GM18520 (cell line): ENCODE results near the gene CTIF.
"Not testable (repeated sequence)": the region's sequence is repeated elsewhere in the genome, so short reads cannot be mapped to it uniquely, and the experiment has no call there.

ENCODE experiments used
- ATAC-seq: cut with Tn5 transposase; IDR thresholded peaks from one replicate; pipeline ENCODE4 v1.9.1; 2021; ENCODE audit not compliant: unreplicated experiment

CTIF gene

DNA sequence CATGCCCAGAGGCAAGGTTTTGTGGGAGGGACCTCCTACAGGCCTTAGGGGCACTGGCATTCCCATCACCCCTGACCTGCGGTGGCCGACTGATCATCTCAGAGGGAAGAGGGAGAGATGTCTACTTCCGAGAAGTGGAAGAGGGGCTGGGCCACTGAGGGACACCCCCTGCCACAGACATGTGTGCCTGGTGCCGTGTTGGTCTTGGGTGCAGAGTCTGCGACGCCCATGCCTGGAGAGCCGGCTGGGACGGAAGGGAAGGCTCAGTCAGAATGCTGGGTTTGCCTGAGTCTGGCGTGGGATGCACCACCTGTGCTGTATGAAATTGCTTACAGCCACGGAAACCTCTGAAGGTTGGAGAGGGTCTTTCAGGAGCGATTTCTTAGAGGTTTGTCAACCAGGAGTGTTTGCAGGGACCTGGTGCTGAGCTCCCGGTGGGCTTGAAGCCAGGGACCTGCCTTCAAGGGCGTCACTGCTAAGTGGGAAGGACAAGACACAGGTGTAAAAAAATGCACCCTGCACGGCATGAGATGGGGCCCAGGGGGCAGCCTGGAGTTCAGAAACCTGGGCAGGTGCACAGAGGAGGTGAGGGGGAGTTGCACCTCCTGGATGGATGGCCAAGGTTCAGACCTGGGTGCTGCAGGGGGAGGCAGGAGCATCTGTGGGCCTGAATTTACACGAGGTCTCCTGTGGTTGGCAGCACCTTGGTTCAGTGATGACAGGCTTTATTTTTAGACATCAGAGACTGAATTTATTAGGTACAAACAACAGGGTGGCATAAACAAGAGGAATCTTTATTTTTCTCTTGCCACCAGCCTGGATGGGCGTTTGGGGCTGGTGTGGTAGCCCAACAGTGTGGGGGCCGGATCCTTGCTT, 100.3 kb downstream of the CTIF start:
- ATAC-seq = no peak

DNA sequence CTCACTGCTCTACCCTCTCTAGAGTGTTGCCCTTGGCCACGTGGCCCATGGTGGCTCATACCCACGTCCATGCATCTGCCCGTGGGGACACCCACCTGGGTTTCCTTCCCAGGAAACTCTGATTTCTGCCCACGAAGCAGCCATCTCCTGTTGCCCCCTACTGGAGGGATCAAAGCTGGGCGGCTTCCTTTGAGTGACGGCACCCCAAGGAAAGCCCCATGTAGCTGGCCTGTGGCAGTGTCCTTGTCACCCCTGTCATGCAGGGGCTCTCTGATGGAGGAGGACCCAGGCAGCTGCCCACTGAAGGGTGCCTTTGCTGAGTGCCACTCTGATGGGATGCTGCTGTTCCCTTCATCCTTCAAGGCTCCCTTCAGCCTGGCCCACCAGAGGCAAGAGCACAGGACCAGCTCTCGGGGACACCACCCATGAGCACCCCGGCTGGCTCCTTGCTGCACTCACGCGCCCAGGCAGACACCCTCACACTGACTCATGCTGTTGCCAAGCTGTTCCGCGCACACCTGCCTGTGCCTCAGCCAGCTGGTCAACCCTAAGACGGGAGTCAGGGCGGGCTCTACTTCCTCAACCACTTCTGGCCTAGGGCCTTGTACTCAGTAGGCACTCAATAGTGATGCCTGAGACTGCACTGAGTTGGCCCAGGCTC, 101.1 kb downstream of the CTIF start:
- no peak for ATAC-seq

DNA sequence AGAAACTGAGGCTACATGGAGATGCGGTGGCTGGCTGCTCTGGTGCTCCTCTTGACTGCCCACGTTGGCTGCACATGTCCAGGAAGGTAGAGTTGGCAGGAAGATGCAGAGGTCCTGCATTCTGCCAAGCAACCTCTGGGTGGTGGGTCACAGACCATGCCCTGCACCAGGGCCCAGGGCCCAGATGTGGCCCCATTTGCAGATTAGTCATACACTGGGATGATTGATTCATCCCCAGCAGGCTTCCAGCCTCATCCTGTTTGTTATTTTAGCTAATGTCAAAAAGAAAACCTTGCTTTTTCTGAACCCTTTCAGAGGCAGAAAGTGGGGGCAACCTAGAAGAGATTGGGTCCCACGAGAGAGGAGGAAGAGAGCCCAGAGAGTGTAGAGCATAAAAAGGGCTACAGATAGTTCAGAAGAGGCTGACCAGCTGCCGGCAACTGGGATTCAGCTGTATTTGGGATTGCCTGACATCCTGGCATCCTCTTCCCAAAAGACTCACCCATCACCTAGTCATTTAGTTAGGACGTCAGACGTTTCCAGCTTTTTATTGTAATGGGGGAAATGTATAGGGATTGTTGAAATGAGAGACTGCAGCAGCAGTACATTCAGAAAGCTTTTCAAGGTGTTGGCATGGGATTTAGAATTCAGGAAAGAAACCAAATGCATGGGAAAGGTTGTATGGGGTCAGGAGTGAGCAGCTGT, 101.9 kb downstream of the CTIF start:
- ATAC-seq = no peak

DNA sequence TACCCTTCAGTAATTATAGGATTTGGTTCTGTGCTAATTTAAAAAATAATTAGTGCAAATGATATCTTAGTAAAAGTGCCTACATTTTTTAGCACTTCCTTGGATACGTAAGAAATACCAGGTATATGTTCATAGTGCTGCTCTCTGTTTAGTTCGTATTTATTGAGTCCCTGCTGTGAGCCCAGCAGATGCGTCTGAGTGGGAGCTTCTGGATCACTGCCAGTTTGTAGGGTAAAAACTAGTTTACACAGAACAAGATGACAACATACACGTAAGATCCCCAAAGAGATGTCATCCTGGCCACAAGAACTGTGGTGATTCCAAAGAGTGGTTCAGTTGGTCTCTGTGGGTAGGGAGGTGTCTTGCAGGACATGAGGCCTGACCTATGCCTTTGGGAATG, 103.2 kb downstream of the CTIF start:
- ATAC-seq = no peak

DNA sequence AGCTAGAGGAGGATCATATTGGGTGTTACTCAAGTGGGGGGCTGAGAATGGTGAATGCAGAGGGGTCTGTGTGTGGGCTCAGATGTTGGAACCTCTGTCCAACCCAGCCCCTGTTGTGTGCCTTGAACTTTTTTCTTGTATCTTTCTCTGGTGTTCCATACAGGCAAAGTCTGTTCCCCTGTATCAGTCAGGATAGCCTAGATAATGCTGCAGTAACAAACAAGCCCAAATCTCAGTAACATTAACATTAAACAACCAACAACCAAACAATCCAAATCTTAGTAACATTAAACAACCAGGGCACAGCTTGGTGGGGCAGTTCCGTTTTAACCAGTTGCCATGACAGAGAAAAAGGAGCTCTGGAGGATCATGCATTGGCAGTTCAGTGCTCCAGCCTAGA, 103.7 kb downstream of the CTIF start:
- ATAC-seq = no peak

DNA sequence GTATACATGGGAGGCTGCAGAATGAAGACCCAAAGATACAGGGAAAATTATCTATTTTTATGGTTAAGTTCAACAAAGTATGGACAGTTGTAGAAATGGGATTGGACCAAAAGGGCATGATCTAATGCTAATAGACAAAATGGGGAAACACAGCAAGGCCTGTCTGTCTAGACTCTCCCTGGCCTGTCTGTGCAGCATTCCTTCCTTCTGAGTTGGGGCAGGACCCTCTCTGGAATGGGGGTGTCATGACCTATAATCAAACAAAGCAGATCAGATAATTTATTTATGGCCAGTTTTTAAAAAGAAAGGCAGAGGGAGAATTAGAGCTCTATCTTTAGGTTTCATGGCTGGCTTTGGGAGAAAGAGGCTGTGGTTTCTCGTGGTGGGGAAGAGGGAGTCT, 104.4 kb downstream of the CTIF start:
- no peak for ATAC-seq

DNA sequence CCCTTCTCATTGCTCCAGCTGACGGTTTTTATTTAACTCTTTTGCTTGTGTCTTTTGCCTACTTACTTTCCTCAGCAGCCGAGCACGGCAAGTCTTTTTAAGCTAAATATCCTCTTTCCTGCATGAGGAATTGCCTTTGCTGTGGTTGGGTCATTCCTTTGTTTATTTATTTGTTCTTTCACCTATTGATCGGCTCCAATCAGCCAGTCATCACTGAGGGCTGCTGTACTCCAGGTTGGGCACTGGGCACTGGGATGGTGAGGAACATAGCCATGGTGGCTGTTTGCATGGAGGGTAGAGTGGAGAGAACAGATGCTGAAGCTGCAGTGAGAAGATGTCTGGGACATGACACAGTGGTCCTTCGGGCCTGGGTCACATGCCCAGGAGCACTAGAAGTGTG, 105.2 kb downstream of the CTIF start:
- ATAC-seq = no peak

DNA sequence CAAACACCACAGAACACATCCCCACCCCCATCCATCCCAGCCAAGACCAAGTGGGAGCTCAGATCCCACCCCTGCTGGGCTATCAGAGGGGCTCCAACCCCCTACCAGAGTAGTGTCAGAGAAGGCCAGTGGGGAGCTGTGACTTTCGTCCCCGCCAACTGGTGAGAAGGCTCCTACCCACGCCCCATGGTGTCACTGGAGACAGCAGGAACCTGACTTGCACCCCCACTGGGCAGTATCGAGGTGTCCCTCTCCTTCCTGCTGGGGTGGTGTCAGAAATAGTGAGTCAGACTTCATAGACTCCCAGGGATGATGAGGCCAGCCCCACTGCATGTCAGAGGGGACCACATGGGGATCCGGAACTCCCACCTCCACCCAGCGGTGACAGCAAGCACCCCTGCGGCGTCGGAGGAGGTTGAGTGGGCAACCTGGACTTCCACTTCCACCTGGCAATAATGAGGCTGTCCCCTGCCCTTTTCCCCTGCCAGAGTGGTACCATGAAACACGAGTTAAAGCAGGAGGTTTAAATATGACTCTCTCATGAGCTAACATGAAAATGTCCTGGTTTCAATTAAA, 106.7 kb downstream of the CTIF start:
- no peak for ATAC-seq

DNA sequence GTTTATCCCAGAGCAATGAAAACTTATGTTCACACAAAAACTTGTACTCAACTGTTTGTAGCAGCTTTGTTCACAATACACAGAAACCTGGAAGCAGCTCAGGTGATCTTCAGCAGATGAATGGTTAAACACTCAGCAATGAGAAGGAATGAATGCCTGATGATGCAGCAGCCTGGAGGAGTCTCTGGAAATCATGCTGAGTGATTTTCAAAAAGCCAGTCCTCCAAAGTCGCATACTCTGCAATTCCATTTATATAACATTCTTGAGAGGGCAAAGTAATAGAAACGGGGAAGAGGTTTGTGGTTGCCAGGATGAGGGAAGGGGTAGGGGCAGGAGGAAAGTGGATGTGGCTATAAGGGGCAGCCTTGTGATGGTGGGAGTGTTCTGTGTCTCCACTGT, 108.1 kb downstream of the CTIF start:
- ATAC-seq = no peak

DNA sequence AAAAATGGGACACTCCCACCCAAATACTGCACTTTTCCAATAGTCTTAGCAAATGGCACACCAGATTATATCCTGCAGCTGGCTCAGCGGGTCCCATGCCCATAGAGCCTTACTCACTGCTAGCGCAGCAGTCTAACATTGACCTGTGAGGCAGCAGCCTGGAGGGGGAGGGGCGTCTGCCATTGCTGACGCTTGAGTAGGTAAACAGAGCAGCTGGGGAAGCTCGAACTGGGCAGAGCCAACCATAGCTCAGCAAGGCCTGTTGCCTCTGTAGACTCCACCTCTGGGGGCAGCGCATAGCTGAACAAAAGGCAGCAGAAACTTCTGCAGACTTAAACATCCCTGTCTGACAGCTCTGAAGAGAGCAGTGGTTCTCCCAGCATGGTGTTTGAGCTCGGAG, 110.4 kb downstream of the CTIF start:
- ATAC-seq = no peak

DNA sequence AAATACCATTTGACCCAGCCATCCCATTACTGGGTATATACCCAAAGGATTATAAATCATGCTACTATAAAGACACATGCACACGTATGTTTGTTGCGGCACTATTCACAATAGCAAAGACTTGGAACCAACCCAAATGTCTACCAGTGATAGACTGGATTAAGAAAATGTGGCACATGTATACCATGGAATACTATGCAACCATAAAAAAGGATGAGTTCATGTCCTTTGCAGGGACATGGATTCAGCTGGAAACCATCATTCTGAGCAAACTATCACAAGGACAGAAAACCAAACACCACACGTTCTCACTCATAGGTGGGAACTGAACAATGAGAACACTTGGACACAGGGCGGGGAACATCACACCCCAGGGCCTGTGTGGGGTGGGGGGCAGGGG, 115.8 kb downstream of the CTIF start:
- not testable (repeated sequence) for ATAC-seq

DNA sequence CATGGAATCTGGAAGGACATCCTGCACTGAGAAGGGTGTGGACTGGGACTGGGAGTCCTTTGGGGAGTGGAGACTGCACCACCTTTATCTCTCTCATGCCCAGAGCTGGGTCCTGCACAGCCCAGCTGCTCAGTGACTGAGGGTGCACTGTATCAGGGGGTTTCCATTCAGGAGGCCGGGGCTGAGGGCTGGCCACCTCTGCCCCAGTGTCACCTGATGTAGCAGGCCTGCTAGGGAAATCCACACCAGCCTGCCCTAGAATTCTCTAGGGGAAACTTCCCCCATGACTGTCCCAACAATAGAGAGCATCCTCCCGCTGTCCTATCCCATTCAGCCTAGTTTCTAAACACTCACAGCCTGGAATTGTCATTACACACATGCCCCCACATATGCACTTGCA, 116.7 kb downstream of the CTIF start:
- ATAC-seq = no peak

DNA sequence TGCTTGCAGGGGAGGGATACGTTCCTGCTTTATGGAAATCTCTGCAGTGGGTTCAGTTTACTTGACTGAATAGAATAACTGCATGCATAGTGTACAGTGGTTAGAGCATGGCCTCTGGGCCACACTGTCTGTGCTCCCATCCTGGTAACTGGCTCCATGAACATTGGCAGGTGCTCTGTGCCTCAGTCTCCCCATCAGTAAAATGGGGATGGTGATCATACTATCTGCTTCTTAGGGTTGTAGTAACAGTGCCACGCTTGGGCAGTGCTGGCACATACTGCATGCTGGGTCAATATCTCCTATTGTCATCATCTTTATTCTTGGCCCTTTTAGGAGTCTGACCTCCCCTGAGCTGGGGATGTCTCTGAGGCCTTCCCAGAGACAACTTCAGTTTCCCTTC, 117.3 kb downstream of the CTIF start:
- ATAC-seq = no peak

DNA sequence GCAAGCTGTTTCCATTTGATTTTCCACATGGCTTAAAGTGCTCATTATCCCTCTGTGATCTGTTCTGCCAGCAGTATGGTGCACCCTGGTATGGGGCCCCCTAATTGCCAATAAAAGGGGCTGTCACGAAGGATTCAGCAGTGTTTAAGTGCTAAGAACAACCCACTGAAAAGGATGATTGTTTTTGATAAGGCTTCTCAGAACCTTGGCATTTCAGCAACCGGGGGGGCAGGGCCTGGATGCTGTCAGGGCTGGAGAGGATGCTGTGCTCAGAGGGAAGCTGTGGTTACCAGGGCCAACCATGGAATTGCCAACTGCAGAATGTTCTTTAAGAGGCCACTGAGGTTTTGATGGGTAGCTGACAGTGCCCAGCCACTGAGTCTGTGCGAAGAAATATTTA, 117.8 kb downstream of the CTIF start:
- no peak for ATAC-seq

DNA sequence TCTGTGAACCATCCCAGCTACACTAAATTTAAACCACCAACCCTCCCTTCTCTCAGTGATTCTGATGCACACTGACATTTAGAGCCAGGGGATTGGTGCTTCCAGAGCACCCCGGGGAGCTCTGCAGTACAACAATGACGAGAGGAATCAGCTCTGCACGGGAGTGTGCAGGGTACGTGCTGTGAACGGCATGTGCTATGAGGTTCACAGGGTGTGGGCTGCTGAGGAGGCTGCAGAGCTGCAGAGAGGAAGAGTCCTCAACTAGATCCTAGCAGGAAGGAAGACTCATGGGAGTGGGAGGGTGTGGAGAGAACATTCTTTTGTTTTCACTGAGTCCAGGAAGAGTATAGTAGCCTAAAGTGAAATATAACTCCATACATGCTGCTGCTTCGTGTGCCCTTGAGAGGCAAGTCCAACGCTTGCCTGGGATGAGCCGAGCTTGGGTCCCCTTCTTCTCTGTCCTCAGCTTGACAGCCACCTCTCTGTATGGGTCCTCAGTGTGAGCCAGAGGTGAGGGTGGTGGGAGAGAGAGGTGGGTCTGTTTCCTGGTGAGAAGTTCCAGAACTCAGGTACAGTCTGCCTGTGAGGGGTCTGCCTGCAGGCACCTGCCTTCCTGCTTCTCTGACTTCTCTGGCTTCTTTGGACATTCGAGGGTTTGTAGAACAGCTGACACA, 118.8 kb downstream of the CTIF start:
- no peak for ATAC-seq

DNA sequence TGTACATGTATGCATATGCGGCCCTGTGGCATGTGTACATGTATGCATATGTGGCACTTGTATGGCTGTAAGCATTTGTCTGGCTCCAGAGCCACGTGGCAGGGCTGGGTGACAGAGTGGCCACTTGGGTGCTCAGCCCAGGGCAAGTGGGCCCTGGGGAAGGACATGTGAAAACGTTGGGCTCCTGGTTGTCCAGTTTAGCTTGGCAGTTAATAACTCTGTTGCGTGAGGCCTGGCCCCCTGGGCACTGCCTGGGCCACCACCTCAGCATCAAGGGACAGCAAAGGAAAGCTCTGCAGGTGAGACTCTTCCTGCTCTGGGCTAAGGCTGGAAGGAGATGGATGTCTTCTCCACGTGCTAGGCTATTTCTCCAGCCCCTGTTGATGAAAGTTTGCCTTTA, 119.9 kb downstream of the CTIF start:
- ATAC-seq = no peak

DNA sequence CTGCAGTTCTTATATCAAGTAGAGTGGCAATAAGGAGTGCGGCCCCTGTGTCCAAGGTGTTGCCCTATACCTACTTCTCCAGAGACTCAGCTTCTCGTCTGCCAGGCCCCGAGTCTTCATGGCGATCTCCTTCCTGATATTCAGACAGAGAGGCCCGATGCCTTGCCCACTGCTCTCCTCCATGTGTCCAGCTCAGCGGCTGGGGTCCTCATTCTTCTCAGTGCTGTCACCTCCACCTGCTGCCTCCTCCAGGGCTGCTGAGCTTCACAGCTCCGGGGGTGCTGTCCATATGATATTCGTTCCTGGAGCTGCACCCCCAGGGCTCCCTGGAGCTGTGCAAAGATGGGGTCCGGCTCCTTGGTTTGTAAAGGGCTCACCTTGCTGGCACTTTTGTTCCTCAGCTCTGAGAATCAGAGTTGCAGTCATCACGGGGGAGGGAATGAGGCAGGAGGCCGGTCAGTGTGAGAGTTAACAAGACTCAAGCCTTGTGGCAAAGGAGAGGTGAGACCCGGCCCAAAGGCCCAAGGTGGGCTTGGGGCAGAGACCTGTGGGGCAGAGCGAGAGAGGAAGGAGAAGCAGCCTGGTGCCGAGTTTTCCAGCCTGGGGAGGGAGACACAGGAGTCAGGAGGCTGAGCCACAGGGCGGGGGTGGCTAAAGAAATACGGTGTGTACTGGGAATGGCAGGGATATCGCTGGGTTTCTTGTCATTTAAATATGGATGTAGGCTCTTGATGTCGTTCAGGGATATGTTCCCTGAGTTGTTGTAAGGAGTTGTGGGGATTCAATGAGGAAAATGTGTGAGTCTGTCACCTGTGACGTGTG, 120.6 kb downstream of the CTIF start:
- no peak for ATAC-seq

DNA sequence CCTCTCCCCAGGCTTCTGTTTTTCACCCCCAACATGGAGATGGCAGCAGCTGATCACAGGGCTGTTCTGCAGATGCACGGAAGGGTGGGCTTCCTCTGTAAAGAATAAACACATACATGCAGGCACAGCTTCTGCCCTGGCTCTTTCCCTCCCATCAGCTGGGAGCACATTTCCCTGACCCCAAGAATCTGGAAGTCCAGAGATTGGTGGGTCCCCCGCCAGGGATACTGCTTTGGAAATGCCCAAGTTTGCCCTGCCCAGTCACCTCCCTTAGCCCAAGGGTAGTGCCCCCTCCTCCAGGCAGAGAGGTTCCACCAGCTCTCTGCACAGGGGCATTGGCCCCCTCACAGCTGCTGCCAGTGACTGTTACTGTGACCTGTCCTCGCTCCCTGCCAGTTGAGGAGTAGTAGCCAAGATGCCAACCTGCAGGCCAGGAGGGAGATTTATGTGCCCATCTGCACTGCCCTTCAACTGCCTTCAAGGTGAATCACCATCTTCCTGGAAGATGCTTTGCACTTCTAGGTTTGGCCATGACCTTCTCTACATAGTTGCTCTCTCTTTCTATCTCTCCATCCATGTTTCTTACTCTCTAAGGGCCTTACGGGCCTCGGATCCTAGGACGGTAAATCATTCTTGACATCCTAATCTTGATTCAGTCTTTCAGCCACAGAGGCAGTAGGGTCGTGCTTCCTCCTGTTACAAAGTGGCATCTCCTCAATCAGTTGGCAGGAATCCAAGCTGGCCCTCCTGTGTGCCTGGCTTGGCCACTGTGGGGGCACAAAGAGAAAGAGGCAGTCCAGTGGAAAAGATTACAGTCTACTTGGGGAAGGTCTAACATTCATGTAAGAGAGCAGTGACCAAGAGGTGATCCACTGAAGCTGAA, 121.8 kb downstream of the CTIF start:
- no peak for ATAC-seq

DNA sequence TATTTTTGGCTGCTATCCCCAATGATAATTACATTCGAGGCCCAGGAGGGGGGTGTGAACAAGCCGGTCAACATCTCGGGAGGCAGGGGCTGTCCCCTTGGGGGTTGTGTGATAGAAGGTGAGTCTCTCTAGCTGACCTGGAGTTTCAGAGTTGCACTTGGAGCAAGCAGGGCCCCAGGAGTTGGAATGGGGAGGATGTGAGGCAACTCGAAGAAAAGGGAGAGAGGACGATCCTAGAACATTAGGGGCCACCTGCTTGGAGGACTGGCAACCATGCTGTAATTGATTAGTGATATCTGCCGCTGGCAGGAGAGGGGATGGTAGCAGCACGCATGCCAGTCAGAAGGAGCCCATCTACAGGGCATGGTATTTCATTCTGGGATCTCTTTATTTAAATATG, 122.6 kb downstream of the CTIF start:
- no peak for ATAC-seq
